Panc1 (cell line): ENCODE results near the gene VASN. TPM values are rescaled to one million over a fixed set of nuclear protein-coding genes. Genes with fewer than 3 reads are reported as not detected.

Source experiments
- ATAC-seq: fragments of 200-7000 bp; cut with Tn5 transposase; 2 replicates; pipeline ENCODE4 v1.9.1; 2020; ENCODE audit warnings: mild to moderate bottlenecking, moderate library complexity
- BruUV-seq: library from RNA; stranded (reverse); fragments of 400-500 nt; replicated peaks from 2 replicates; lab custom pipeline; 2021; lab: Mats Ljungman, UMichigan
- CTCF ChIA-PET: fragments of 300-600 bp; sonication (Branson Sonifier 250); formaldehyde crosslinking; loops from one replicate; lab custom pipeline; 2022; ENCODE audit warnings: antibody characterized with exemption; lab: Charles Lee
- POLR2A ChIA-PET: fragments of 300-600 bp; sonication (Branson Sonifier 250); formaldehyde crosslinking; loops from one replicate; lab custom pipeline; 2022; ENCODE audit warnings: antibody characterized with exemption; lab: Charles Lee
- DNase-seq: peaks from one replicate; pipeline ENCODE4 v3.0.0-alpha.2; 2010; ENCODE audit warnings: low read depth, low spot score
- H3K27ac ChIP-seq: 2 replicates; pipeline ENCODE4 v1.5.1; 2011; ENCODE audit warnings: mild to moderate bottlenecking, low read length, inconsistent platforms
- H3K27me3 ChIP-seq: fragments of 200-500 bp; sonication (Bioruptor generic); 2 replicates; pipeline ENCODE4 v1.6.0; 2014; ENCODE audit warnings: low read length, inconsistent platforms; ENCODE audit not compliant: control insufficient read depth, insufficient read depth
- H3K36me3 ChIP-seq: fragments of 200-500 bp; sonication (Bioruptor generic); 2 replicates; pipeline ENCODE4 v1.5.1; 2014; ENCODE audit warnings: inconsistent platforms, mild to moderate bottlenecking, low read length, moderate library complexity; ENCODE audit not compliant: control insufficient read depth, insufficient read depth
- H3K4me1 ChIP-seq: 2 replicates; pipeline ENCODE4 v1.5.1; 2011; ENCODE audit warnings: inconsistent platforms, mild to moderate bottlenecking, low read length, moderate library complexity; ENCODE audit not compliant: control insufficient read depth, insufficient read depth
- H3K4me3 ChIP-seq, 2 experiments: 2 replicates each; pipeline ENCODE4 v1.5.1; 2011 to 2012; ENCODE audit warnings: low read depth in 2 of 2, low read length in 2 of 2, mild to moderate bottlenecking in 2 of 2, inconsistent platforms in 1 of 2, moderate library complexity in 1 of 2
- H3K9me3 ChIP-seq: fragments of 200-500 bp; sonication (Bioruptor generic); 2 replicates; pipeline ENCODE4 v1.5.1; 2014; ENCODE audit warnings: low read depth, mild to moderate bottlenecking, inconsistent platforms, low read length, moderate library complexity; ENCODE audit not compliant: control insufficient read depth, insufficient read depth
- CTCF ChIP-seq: fragments of 450-650 bp; IDR thresholded peaks from 2 replicates; pipeline ENCODE4 v1.5.1; 2017; ENCODE audit warnings: mild to moderate bottlenecking
- POLR2AphosphoS5 ChIP-seq: IDR thresholded peaks from 2 replicates; pipeline ENCODE4 v1.6.1; 2012; ENCODE audit warnings: mild to moderate bottlenecking, low read depth, low read length, moderate library complexity
- REST ChIP-seq, 2 experiments: IDR thresholded peaks; 2 replicates each; pipeline ENCODE4 v1.6.1; 2011 to 2012; ENCODE audit warnings: low read depth in 2 of 2, control low read depth in 1 of 2, low read length in 1 of 2, mild to moderate bottlenecking in 1 of 2, moderate library complexity in 1 of 2; ENCODE audit not compliant: insufficient read depth in 1 of 2
- SIN3A ChIP-seq: IDR thresholded peaks from 2 replicates; pipeline ENCODE4 v1.6.1; 2012; ENCODE audit warnings: low read depth, mild to moderate bottlenecking, low read length, moderate library complexity, borderline replicate concordance; ENCODE audit not compliant: insufficient read depth
- TCF7L2 ChIP-seq: IDR thresholded peaks from 2 replicates; pipeline ENCODE4 v1.6.1; 2011; ENCODE audit warnings: mild to moderate bottlenecking, low read depth, low read length, inconsistent platforms
- in situ Hi-C: cut with HindIII; loops from 2 replicates; pipeline ENCODE4 v1.10.0; 2016; ENCODE audit warnings: low sequenced_read_pairs, low pct_unique_long_range_greater_than_20kb
- intact Hi-C: fragments of 100-400 bp; cut with micrococcal nuclease; formaldehyde crosslinking; loops from one replicate; pipeline ENCODE4 v1.10.0; 2022; ENCODE audit not compliant: unreplicated experiment
- total RNA-seq: library from RNA; stranded (reverse); gene quantifications from one replicate; pipeline ENCODE4 v1.2.1, GENCODE V29; 2021; ENCODE audit not compliant: unreplicated experiment

Gene VASN
- total RNA-seq, 1 experiment from 2014 or later = 33.5 TPM

- no TSS peak for BruUV-seq
- no peak for TF ChIP-seq REST (IDR thresholded peaks at IDR 0.05; ENCODE audit: insufficient read depth in 1 of 2, low read depth in 2 of 2, low read length in 1 of 2)
- TF ChIP-seq SIN3A = no peak
- no peak for TF ChIP-seq TCF7L2
- no peak for TF ChIP-seq CTCF
- no peak for TF ChIP-seq POLR2AphosphoS5
- ATAC-seq = no peak
- Histone ChIP-seq H3K27me3 (no peaks in the 10 kb centered on the region), H3K27ac (no peak overlapping the region), H3K9me3 (no peaks in the 10 kb centered on the region), H3K4me3 (no peak overlapping the region), H3K4me1 (peaks cover 36% of the 10 kb centered on the region), H3K36me3 (no peaks in the 10 kb centered on the region)
- DNase-seq = no peak
- ChIA-PET POLR2A (no interaction called here), CTCF (interaction anchor here (0.6 kb wide), 1 partner anchor 31 kb away, joined by 9 read pairs; no protein-coding TSS in a partner anchor)
- intact Hi-C loops (no loop called here), in situ Hi-C loops (no loop called here)
Observed at GRCh38 chr16:4390266-4391260, 18.9 kb downstream of the VASN start.

GRCh38 chr16:4391631-4392381, 20.2 kb downstream of the VASN start:
- no TSS peak for BruUV-seq
- CTCF ChIA-PET = no interaction called here

More at GRCh38 chr16:4391631-4392381, 20.2 kb downstream of the VASN start:
- ATAC-seq = no peak
- POLR2A ChIA-PET = no interaction called here
- H3K9me3 ChIP-seq = no peaks in the 10 kb centered on the region
- H3K4me3 ChIP-seq = no peak overlapping the region
- H3K4me1 ChIP-seq = peaks cover 25% of the 10 kb centered on the region
- H3K36me3 ChIP-seq = no peaks in the 10 kb centered on the region
- intact Hi-C loops = no loop called here
- no peak overlapping the region for H3K27ac ChIP-seq
- TF ChIP-seq TCF7L2 (no peak), POLR2AphosphoS5 (no peak)
- in situ Hi-C loops = no loop called here
- H3K27me3 ChIP-seq = no peaks in the 10 kb centered on the region
- DNase-seq = no peak
